ENCODE results near the gene EXOC6B.

EXOC6B gene

DNA sequence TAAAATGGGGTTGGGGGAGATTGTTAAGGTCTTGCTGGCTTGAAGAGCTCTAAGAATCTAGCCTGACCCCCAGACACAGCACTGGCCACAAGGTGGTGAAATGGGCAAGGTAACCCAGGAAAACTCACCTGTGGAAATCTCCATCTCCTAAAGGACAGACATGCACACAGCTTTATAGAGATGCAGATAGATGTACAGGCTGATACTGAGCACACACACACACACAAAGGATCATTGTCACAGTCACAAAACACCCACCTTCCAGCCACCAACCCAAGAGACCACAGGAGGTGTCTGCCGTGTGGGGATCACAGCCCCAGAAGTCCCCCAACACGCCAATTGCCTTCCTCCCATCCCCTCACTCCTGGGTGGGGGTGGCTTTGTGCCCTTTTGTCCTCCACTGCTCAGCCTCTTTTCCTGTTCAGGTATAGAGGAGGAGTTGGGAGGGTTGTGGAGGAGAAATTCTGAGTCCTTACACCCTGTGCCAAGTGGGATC is 674.9 kb downstream of the EXOC6B start:
- Histone ChIP-seq H3F3A (ENCODE audit: insufficient read depth, low read length) (no peaks in the 10 kb centered on the region), H3K4me3 (ENCODE audit: low read length) (no peak overlapping the region), H3K79me2 (ENCODE audit: low read length) (no peaks in the 10 kb centered on the region), H2AFZ (ENCODE audit: low read length) (no peak overlapping the region), H3K4me1 (ENCODE audit: low read length) (peaks cover 8% of the 10 kb centered on the region; the same call in 1 of the 2 replicates), H3K36me3 (replicated peaks; ENCODE audit: insufficient read depth, low read length) (no peaks in the 10 kb centered on the region), H3K9ac (ENCODE audit: low read length) (no peak overlapping the region), H3K9me3 (replicated peaks; ENCODE audit: insufficient read depth, low read length) (no peaks in the 10 kb centered on the region), H4K20me1 (ENCODE audit: insufficient read depth, low read length) (no peaks in the 10 kb centered on the region), H3K9me2 (replicated peaks; ENCODE audit: insufficient read depth, low read length) (no peaks in the 10 kb centered on the region), H3K4me2 (ENCODE audit: low read depth, low read length) (peak overlapping the region; percentile 99), H3K27me3 (replicated peaks; ENCODE audit: insufficient read depth, low read length) (peaks cover 9% of the 10 kb centered on the region; the same call in 1 of the 2 replicates), H3K27ac (ENCODE audit: low read length) (no peak overlapping the region)
- no peak for TF ChIP-seq EZH2phosphoT487 (IDR thresholded peaks at IDR 0.05; ENCODE audit: low read length)
- TF ChIP-seq, protein P1, sequence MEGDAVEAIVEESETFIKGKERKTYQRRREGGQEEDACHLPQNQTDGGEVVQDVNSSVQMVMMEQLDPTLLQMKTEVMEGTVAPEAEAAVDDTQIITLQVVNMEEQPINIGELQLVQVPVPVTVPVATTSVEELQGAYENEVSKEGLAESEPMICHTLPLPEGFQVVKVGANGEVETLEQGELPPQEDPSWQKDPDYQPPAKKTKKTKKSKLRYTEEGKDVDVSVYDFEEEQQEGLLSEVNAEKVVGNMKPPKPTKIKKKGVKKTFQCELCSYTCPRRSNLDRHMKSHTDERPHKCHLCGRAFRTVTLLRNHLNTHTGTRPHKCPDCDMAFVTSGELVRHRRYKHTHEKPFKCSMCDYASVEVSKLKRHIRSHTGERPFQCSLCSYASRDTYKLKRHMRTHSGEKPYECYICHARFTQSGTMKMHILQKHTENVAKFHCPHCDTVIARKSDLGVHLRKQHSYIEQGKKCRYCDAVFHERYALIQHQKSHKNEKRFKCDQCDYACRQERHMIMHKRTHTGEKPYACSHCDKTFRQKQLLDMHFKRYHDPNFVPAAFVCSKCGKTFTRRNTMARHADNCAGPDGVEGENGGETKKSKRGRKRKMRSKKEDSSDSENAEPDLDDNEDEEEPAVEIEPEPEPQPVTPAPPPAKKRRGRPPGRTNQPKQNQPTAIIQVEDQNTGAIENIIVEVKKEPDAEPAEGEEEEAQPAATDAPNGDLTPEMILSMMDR (IDR thresholded peaks at IDR 0.05; ENCODE audit: low read length) = no peak
- TF ChIP-seq EZH2 (optimal IDR thresholded peaks at IDR 0.05; ENCODE audit: low read depth, low read length) = no peak
- DNase-seq = no peak

DNA sequence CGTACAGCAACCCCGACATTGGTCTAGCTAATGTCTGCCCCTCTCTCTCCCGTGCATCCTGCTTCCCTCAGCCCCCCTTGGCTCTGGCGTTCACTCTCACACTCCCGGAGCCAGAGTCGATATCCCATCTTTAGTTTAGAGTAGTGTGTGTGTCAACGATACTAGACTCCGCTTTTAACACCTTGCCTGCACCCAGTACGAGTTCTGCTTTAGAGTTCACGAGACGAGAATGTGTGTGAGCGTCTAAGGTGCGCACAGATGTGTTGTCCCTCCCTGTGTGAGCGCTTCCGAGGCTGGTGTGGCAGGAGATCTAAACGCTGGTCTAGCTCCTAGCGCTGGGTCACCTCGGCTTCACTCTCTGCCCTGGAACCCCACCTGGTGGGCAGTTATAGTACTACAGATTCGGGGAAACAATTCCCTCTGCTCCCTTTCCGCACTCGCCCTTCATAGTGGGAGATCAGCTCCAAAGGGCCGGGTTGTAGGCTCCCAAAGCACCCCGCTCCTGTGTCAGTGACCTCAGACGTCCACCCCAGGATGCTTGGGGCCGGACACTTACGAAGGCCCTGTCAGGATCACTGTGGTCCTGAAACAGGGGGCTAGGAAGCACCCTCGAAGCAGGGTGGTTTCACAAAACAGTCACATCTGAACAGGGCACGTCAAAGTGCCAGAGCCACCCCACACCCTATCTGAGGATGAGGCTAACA is 675.5 kb downstream of the EXOC6B start:
- peak; percentile 80 for DNase-seq
- H3K4me1 ChIP-seq (ENCODE audit: low read length) = peaks cover 8% of the 10 kb centered on the region; the same call in 1 of the 2 replicates
- H3K4me2 ChIP-seq (ENCODE audit: low read depth, low read length) = peak overlapping the region; percentile 99
- peak overlapping the region; percentile 71 for H3K4me3 ChIP-seq (ENCODE audit: low read length)
- H3K9me3 ChIP-seq (replicated peaks; ENCODE audit: insufficient read depth, low read length) = no peaks in the 10 kb centered on the region
- no peaks in the 10 kb centered on the region for H4K20me1 ChIP-seq (ENCODE audit: insufficient read depth, low read length)
- H3K27ac ChIP-seq (ENCODE audit: low read length) = no peak overlapping the region
- H3K79me2 ChIP-seq (ENCODE audit: low read length) = no peaks in the 10 kb centered on the region
- H3K36me3 ChIP-seq (replicated peaks; ENCODE audit: insufficient read depth, low read length) = no peaks in the 10 kb centered on the region
- TF ChIP-seq EZH2 (optimal IDR thresholded peaks at IDR 0.05; ENCODE audit: low read depth, low read length) = no peak
- TF ChIP-seq, protein P1 (IDR thresholded peaks at IDR 0.05; ENCODE audit: low read length) = peak; percentile 78
- TF ChIP-seq EZH2phosphoT487 (IDR thresholded peaks at IDR 0.05; ENCODE audit: low read length) = no peak
- H2AFZ ChIP-seq (ENCODE audit: low read length) = peak overlapping the region; percentile 77
- H3K27me3 ChIP-seq (replicated peaks; ENCODE audit: insufficient read depth, low read length) = peaks cover 15% of the 10 kb centered on the region
- no peaks in the 10 kb centered on the region for H3K9me2 ChIP-seq (replicated peaks; ENCODE audit: insufficient read depth, low read length)
- H3K9ac ChIP-seq (ENCODE audit: low read length) = no peak overlapping the region
- no peaks in the 10 kb centered on the region for H3F3A ChIP-seq (ENCODE audit: insufficient read depth, low read length)

DNA sequence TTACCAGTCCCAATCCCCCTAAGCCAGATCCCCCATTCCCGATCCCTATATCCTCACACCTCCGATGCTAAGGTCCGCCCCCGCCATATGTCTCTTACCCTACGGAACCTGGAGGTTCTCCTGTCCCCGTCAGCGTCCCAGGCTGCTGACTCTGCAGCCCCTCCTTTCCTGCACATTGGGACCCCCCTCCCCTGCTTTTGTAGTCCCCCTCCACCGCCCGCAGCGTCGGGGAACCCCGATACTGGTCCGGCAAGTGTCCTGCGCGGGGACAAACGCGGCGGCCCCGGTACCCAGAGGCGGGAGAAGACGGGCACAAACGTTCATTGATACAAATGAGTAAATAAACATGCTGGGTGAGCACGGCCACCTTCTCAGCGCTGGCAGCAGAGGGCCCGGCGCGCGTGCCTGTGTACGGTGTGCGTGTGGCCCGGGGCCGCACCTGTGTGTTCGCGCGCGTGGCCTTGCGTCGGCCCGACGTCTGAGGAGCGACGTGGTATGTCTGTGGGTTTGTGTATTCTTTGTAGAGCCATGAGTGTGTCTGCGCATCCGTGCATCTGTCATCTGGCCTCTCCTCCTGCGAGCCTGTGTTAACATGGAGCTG is 676.2 kb downstream of the EXOC6B start:
- no peak overlapping the region for H3K9ac ChIP-seq (ENCODE audit: low read length)
- TF ChIP-seq, protein P1 (IDR thresholded peaks at IDR 0.05; ENCODE audit: low read length) = no peak
- TF ChIP-seq EZH2phosphoT487 (IDR thresholded peaks at IDR 0.05; ENCODE audit: low read length) = no peak
- TF ChIP-seq EZH2 (optimal IDR thresholded peaks at IDR 0.05; ENCODE audit: low read depth, low read length) = no peak
- peak overlapping the region; percentile 77 for H2AFZ ChIP-seq (ENCODE audit: low read length)
- no peaks in the 10 kb centered on the region for H3K9me2 ChIP-seq (replicated peaks; ENCODE audit: insufficient read depth, low read length)
- H4K20me1 ChIP-seq (ENCODE audit: insufficient read depth, low read length) = no peaks in the 10 kb centered on the region
- H3K27me3 ChIP-seq (replicated peaks; ENCODE audit: insufficient read depth, low read length) = peaks cover 19% of the 10 kb centered on the region
- H3K4me3 ChIP-seq (ENCODE audit: low read length) = peak overlapping the region; percentile 71
- no peak overlapping the region for H3K27ac ChIP-seq (ENCODE audit: low read length)
- H3K9me3 ChIP-seq (replicated peaks; ENCODE audit: insufficient read depth, low read length) = no peaks in the 10 kb centered on the region
- H3K4me2 ChIP-seq (ENCODE audit: low read depth, low read length) = peak overlapping the region; percentile 99
- peaks cover 8% of the 10 kb centered on the region; the same call in 1 of the 2 replicates for H3K4me1 ChIP-seq (ENCODE audit: low read length)
- no peak for DNase-seq
- H3F3A ChIP-seq (ENCODE audit: insufficient read depth, low read length) = no peaks in the 10 kb centered on the region
- H3K79me2 ChIP-seq (ENCODE audit: low read length) = no peaks in the 10 kb centered on the region
- H3K36me3 ChIP-seq (replicated peaks; ENCODE audit: insufficient read depth, low read length) = no peaks in the 10 kb centered on the region

All from MM.1S (cell line).